UCSD-AML1 (cell line): ENCODE results near the gene MYH9.
"Not testable (repeated sequence)": the region's sequence is repeated elsewhere in the genome, so short reads cannot be mapped to it uniquely, and the experiment has no call there.

Experiments
- DNase-seq: peaks from one replicate; lab custom pipeline; 2025; ENCODE audit not compliant: unreplicated experiment; lab: John Stamatoyannopoulos, UW

The MYH9 gene

GRCh38 chr22:36387959-36388726, at the start of gene MYH9:
TSS of gene MYH9 (minus strand) at chr22:36387967. CDS start at chr22:36349236, 38,731 bp downstream.
- peak; percentile 100 for DNase-seq

DNA sequence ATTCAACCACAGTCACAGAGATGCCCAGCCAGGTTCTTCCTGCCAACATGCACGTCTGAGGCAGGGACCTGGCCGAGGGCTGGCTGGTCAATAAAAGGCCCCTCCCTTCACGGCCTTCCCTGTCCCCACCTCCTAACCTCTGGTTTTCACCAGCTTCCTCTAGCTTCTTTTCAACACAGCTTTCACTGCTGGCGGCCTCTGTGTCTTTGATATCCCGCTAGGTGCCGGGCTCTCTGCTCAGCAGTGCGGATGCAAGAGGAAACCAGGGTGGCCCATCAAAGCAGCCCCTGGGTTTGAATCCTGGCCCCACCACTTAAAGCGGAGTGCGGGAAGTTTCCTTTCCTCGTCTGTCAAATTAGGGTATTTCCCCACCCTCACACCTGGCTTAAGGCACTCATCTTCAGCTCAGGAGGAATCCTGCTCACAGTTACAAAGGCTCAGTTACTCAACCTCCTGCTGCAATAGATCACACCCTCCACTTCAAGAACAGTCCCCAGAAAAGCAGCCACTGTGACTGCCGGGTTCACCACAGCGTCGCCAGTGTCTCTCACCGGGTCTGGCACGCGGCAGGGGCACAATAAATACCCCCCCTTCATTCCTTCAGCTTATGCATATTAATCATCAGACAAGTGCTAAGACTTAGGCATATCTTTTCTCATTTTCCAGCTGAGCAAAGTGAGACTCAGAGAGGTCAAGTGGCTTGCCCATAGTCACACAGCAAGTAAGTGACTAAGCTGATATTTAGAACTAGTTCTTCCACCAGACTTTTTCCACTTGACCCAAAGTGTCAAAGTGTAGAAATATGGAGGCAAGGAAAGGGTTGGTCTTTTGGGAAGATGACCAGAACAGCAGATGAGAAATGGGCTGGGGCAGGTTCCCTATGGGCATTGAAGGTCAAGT, 48.0 kb upstream of the MYH9 start:
- no peak for DNase-seq

GRCh38 chr22:36433318-36434231, 45.8 kb upstream of the MYH9 start:
- DNase-seq, result no peak

- no peak for DNase-seq
These were observed 45.0 kb upstream of the MYH9 start for GRCh38 chr22:36432592-36433317.

DNA sequence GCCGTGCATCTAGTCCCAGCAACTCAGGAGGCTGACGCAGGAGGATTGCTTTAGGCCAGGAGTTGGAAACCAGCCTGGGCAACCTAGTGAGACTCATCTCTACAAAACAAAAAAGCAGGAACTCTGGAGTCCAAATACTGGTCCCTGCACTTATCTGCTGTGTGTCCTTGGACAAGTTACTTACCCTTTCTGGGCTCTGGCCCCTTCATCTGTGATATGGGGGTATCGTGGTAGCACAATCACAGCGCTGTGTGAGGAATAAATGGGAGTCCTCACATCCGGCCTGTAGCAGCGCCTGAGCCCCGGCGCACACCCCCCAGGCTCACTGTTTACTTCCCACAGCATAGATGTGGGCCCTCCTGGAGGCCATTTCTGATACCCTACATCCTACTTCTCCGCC, 44.2 kb upstream of the MYH9 start:
- no peak for DNase-seq

DNA sequence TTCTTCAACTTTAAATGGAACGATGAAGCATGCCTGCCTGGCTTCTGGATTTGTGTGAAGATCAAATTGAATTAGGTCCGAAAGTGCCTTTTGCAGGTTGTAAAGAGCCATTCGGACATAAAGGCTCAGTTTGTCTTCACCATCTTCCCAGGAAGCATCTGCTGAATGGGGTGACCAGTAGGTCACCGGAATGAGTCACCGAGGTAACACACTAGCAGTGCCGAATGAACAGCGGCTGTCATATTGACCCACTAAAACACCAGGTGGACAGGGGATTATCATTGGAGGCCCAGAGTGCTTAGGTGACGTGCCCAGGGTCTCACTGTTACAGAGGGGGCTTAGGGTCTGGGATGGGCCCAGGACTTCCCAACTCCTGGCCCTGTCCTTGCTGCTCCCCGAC, 43.1 kb upstream of the MYH9 start:
- DNase-seq, result no peak

DNA sequence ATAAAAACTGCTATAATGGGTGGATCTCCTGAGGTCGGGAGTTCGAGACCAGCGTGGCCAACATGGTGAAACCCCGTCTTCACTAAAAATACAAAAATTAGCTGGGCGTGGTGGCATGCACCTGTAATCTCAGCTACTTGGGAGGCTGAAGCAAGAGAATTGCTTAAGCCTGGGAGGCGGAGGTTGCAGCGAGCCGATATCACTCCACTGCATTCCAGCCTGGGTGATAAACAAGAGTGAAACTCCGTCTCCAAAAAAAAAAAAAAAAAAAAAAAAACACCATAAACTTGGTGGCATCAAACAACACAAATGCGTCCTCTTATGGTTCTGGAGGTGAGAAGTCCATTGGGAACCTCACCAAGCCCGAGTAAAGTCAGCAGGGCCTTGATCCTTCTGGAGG, 40.2 kb upstream of the MYH9 start:
- DNase-seq, result not testable (repeated sequence)

GRCh38 chr22:36425977-36426523, 38.3 kb upstream of the MYH9 start:
- DNase-seq, result peak; percentile 44

DNA sequence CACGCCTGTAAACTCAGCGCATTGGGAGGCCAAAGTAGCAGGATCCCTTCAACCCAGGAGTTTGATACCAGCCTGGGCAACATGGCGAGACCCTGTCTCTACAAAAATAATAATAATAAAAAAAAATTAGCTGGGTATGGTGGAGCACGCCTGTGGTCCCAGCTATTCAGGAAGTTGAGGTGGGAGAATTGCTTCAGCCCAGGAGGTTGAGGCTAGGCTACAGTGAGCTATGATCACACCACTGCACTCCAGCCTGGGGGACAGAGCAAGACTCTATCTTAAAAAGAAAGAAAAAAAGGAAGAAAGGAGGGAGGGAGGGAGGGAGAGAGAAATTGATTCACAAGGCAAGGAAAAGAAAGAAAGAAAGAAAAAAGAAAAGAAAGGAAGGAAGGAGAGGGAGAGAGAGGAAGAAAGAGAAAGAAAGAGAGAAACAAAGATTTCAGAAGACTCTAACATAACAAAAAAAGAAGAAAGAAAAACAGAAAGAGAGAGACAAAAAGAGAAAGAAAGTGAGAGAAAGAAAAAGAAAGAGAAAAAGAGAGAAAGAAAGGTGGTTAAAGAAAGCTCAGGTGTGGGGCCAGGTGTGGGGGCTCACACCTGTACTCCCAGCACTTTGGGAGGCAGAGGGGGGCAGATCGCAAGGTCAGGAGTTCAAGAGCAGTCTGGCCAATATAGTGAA, 37.3 kb upstream of the MYH9 start:
- no peak for DNase-seq

- not testable (repeated sequence) for DNase-seq
These were observed 36.7 kb upstream of the MYH9 start for GRCh38 chr22:36424466-36424865.

- peak; percentile 75 for DNase-seq
These were observed 36.0 kb upstream of the MYH9 start for GRCh38 chr22:36423461-36424404.

GRCh38 chr22:36422287-36423014, 34.7 kb upstream of the MYH9 start:
- no peak for DNase-seq

DNA sequence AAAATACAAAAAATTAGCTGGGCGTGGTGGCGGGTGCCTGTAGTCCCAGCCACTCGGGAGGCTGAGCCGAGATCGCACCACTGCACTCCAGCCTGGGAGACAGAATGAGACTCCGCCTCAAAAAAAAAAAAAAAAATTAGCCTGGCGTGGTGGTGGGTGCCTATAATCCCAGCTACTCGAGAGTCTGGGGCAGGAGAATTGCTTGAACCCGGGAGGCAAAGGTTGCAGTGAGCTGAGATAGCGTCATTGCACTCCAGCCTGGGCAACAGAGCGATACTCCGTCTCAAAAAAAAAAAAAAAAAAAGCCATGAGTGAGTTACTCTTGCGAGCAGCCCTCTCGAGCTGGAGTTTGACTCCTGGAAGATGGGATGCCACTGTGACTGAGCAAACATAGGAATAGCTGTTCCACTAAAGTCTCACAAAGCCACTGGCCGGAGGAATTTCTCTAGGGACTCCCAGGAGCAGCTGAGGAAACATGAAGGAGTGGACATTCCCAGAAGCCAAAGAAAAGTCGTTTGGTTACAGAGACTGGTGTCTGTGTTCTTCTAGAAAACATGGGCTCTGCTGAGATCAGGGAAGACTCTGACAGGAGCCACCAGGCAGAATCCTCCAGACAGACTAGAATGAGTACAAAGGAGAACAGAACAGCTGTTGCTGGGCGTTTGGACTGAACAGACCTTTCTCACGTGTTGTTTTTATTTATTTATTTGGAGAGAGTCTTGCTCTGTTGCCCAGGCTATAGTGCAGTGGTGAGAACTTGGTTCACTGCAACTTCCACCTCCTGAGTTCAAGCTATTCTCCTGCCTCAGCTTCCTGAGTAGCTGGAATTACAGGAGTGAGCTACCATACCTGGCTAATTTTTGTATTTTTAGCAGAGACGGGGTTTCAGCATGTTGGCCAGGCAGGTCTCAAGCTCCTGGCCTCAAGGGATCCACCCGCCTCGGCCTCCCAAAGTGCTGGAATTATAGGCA, 32.4 kb upstream of the MYH9 start:
- DNase-seq, result no peak

DNA sequence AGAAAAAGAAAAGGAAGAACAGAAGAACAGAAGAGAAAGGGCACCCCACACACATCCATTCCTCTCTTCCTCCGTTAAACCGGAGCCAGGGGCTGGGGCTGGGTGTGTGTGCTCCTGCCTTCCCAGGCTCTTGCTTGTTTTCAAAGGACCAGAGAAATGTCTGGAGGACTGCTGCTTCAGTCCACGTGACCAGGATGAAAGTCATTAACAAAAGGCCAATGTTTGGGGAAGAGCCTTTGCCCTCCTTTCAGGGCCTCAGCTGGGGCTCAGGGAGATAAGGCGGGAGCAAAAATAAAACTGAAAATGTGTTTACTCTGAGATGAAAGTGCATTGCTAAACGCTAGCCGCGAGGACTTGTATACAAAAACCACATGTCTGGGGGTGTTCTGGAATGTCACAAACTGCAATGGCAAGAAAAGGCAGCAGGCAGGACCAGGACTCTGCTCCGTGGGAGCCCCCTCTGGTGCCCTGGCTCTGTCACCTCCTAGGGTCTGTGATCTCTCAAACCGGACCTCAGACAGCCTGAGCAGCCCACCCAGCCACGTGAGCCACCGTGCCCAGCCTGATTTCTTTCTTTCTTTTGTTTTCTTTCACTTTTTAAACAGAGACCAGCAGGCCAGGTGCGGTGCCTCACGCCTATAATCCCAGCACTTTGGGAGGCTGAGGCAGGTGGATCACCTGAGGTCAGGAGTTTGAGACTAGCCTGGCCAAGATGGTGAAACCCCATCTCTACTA, 31.6 kb upstream of the MYH9 start:
- no peak for DNase-seq

DNA sequence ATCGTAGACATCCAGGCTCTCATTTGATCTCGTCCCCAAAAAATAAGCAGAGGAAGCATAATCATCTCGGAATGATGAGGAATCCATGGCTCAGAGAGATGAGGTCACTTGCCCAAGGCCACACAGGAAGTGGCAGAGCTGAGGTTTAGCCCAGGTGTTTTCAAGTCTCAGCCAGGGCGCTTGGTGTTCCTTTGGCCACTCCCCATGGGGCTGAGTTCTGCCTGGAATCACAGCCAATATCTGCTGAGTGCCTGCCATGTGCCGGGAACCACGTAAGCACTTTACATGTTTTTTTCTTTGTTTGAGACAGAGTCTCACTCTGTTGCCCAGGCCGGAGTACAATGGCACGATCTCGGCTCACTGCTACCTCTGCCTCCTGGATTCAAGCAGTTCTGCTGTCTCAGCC, 29.5 kb upstream of the MYH9 start:
- no peak for DNase-seq
